ENCODE results near the gene DOCK8. TPM values are rescaled to one million over a fixed set of nuclear protein-coding genes. Genes with fewer than 3 reads are reported as not detected.

DOCK8 gene
- total and polyA plus RNA-seq, 2 of the 13 experiments (the other 11 are each of a cell fraction or from before 2014, with no cell fraction given): 0.28 to 0.38 TPM

- Histone ChIP-seq H3K4me3 (replicated peaks in 1 of 3; ENCODE audit: insufficient read depth in 1 of 3, low read depth in 2 of 3, low read length in 3 of 3) (no peak overlapping the region), H3K27ac (ENCODE audit: extremely low read length, insufficient read depth, low read length) (no peak overlapping the region), H3K9me3 (ENCODE audit: low read length) (no peaks in the 10 kb centered on the region), H3K4me1 (ENCODE audit: insufficient read depth, low read length) (no peaks in the 10 kb centered on the region), H4K20me1 (ENCODE audit: insufficient read depth, low read length) (no peaks in the 10 kb centered on the region), H3K4me2 (ENCODE audit: low read depth, low read length) (no peak overlapping the region), H3K27me3 (ENCODE audit: control insufficient read depth in 1 of 2, insufficient read depth in 2 of 2, low read length in 2 of 2) (no peaks in the 10 kb centered on the region), H3K9ac (ENCODE audit: insufficient read depth, low read depth, low read length) (no peak overlapping the region), H3K79me2 (ENCODE audit: insufficient read depth, low read length) (no peaks in the 10 kb centered on the region), H3K36me3 (replicated peaks in 1 of 2; ENCODE audit: control insufficient read depth in 1 of 2, insufficient read depth in 2 of 2, low read length in 2 of 2) (no peaks in the 10 kb centered on the region), H2AFZ (ENCODE audit: low read length) (no peak overlapping the region)
- intact Hi-C loops (cut with micrococcal nuclease; ENCODE audit: unreplicated experiment) (no loop called here), in situ Hi-C loops (cut with HindIII; ENCODE audit: extremely low pct_ligation_motif_present, low pct_unique_long_range_greater_than_20kb) (no loop called here)
- no peak for TF ChIP-seq NCOA1 (CRISPR knock-in tag; IDR thresholded peaks at IDR 0.05)
- TF ChIP-seq ZBED4 (CRISPR knock-in tag; IDR thresholded peaks at IDR 0.05; ENCODE audit: borderline replicate concordance): no peak
- TF ChIP-seq ZNF234 (CRISPR knock-in tag; conservative IDR thresholded peaks at IDR 0.05): no peak
- TF ChIP-seq GATA4 (IDR thresholded peaks at IDR 0.05; ENCODE audit: borderline replicate concordance, low read depth): no peak
- TF ChIP-seq NR0B2 (CRISPR knock-in tag; IDR thresholded peaks at IDR 0.05): no peak
- TF ChIP-seq ZSCAN30 (CRISPR knock-in tag; IDR thresholded peaks at IDR 0.05): no peak
- TF ChIP-seq ZNF556 (CRISPR knock-in tag; IDR thresholded peaks at IDR 0.05; ENCODE audit: borderline replicate concordance): no peak
- TF ChIP-seq HBP1 (CRISPR knock-in tag; IDR thresholded peaks at IDR 0.05; ENCODE audit: low read depth): no peak
- TF ChIP-seq ZNF572 (CRISPR knock-in tag; IDR thresholded peaks at IDR 0.05): no peak
- TF ChIP-seq IRF2 (CRISPR knock-in tag; IDR thresholded peaks at IDR 0.05): no peak
- TF ChIP-seq FOXK2 (IDR thresholded peaks at IDR 0.05): no peak
- no peak for TF ChIP-seq KDM3A (CRISPR knock-in tag; IDR thresholded peaks at IDR 0.05; ENCODE audit: low read depth)
- TF ChIP-seq ZNF451 (CRISPR knock-in tag; IDR thresholded peaks at IDR 0.05): no peak
- TF ChIP-seq TBL1XR1 (IDR thresholded peaks at IDR 0.05; ENCODE audit: borderline replicate concordance, low read length, partially characterized antibody): no peak
- TF ChIP-seq PHF8 (CRISPR knock-in tag; IDR thresholded peaks at IDR 0.05): no peak
- TF ChIP-seq ZNF564 (CRISPR knock-in tag; IDR thresholded peaks at IDR 0.05): no peak
- no TSS peak for BruUV-seq (replicated peaks)
- POLR2A ChIA-PET: no interaction called here
- no peak for FAIRE-seq
- CTCF ChIA-PET (ENCODE audit: low intra/inter-chr PET ratio, low total read pairs): no interaction called here
- DNase-seq (ENCODE audit: low spot score): no peak
- ATAC-seq: no peak
- WGBS (ENCODE audit: low lambda C conversion rate): 39% methylated on average over 1 of the region's 1 CpG
These were observed 217.0 kb downstream of the DOCK8 start for GRCh38 chr9:431701-432100.
